H9 (cell line): ENCODE measurements around the gene PERM1. TPM values are rescaled to one million over a fixed set of nuclear protein-coding genes. Genes with fewer than 3 reads are reported as not detected.
A peak's percentile ranks its signal among the peaks of the same experiment; 100 is the strongest.

Source experiments
- DNase-seq: peaks from one replicate; pipeline ENCODE4 v3.0.0-alpha.2; 2017
- H2AFZ ChIP-seq: one replicate; pipeline ENCODE4 v1.6.1; 2013; ENCODE audit warnings: mild to moderate bottlenecking, low read length, control low read depth, moderate library complexity
- H2AK5ac ChIP-seq: 2 replicates; pipeline ENCODE4 v1.6.1; 2013; ENCODE audit warnings: low read length, control low read depth, mixed read lengths; ENCODE audit not compliant: insufficient read length
- H2BK120ac ChIP-seq: one replicate; pipeline ENCODE4 v1.6.1; 2013; ENCODE audit warnings: low read depth, mild to moderate bottlenecking, low read length, control low read depth, inconsistent platforms; ENCODE audit not compliant: poor library complexity, severe bottlenecking
- H2BK12ac ChIP-seq: 2 replicates; pipeline ENCODE4 v1.6.1; 2013; ENCODE audit warnings: low read length, control low read depth, mixed read lengths, low read depth; ENCODE audit not compliant: insufficient read length
- H2BK15ac ChIP-seq: 2 replicates; pipeline ENCODE4 v1.6.1; 2013; ENCODE audit warnings: low read depth, low read length, control low read depth
- H2BK20ac ChIP-seq: one replicate; pipeline ENCODE4 v1.6.1; 2013; ENCODE audit warnings: low read depth, mild to moderate bottlenecking, low read length, control low read depth, inconsistent platforms; ENCODE audit not compliant: poor library complexity, severe bottlenecking
- H2BK5ac ChIP-seq: 2 replicates; pipeline ENCODE4 v1.6.1; 2013; ENCODE audit warnings: low read length, control low read depth, mixed read lengths; ENCODE audit not compliant: insufficient read length
- H3K14ac ChIP-seq: 2 replicates; pipeline ENCODE4 v1.6.1; 2013; ENCODE audit warnings: low read length, control low read depth; ENCODE audit not compliant: insufficient read depth
- H3K18ac ChIP-seq: 2 replicates; pipeline ENCODE4 v1.6.1; 2013; ENCODE audit warnings: low read depth, mild to moderate bottlenecking, mixed read lengths, low read length, control low read depth; ENCODE audit not compliant: insufficient read length
- H3K23ac ChIP-seq: 2 replicates; pipeline ENCODE4 v1.6.1; 2013; ENCODE audit warnings: low read length, control low read depth, mixed read lengths, low read depth; ENCODE audit not compliant: insufficient read length
- H3K23me2 ChIP-seq: 2 replicates; pipeline ENCODE4 v1.6.1; 2013; ENCODE audit warnings: low read depth, mild to moderate bottlenecking, mixed read lengths, low read length, control low read depth; ENCODE audit not compliant: insufficient read length, poor library complexity, severe bottlenecking
- H3K27ac ChIP-seq: 2 replicates; pipeline ENCODE4 v1.5.1; 2013; ENCODE audit warnings: low read length, control low read depth, mixed read lengths, low read depth; ENCODE audit not compliant: insufficient read length
- H3K27me3 ChIP-seq: 2 replicates; pipeline ENCODE4 v1.6.1; 2013; ENCODE audit warnings: low read length, control low read depth, inconsistent platforms; ENCODE audit not compliant: insufficient read depth
- H3K4ac ChIP-seq: 2 replicates; pipeline ENCODE4 v1.6.1; 2013; ENCODE audit warnings: low read depth, mild to moderate bottlenecking, control low read depth, inconsistent platforms, low read length, moderate library complexity
- H3K4me1 ChIP-seq: 2 replicates; pipeline ENCODE4 v1.6.1; 2013; ENCODE audit warnings: low read length, control low read depth, inconsistent platforms; ENCODE audit not compliant: insufficient read depth
- H3K4me2 ChIP-seq: 2 replicates; pipeline ENCODE4 v1.6.1; 2013; ENCODE audit warnings: low read length, control low read depth, mixed read lengths; ENCODE audit not compliant: insufficient read length, insufficient read depth
- H3K56ac ChIP-seq: 2 replicates; pipeline ENCODE4 v1.6.1; 2013; ENCODE audit warnings: low read depth, mild to moderate bottlenecking, mixed read lengths, low read length, control low read depth; ENCODE audit not compliant: insufficient read length
- H3K79me1 ChIP-seq: 2 replicates; pipeline ENCODE4 v1.6.1; 2013; ENCODE audit warnings: low read depth, mild to moderate bottlenecking, moderate library complexity, low read length, control low read depth, inconsistent platforms; ENCODE audit not compliant: insufficient read depth, poor library complexity, severe bottlenecking
- H3K79me2 ChIP-seq: 2 replicates; pipeline ENCODE4 v1.6.1; 2013; ENCODE audit warnings: low read length, control low read depth, inconsistent platforms; ENCODE audit not compliant: insufficient read depth
- H3K9ac ChIP-seq: 2 replicates; pipeline ENCODE4 v1.6.1; 2013; ENCODE audit warnings: low read length, control low read depth, mixed read lengths; ENCODE audit not compliant: insufficient read length; ENCODE audit errors: extremely low read depth
- H3K9me3 ChIP-seq: one replicate; pipeline ENCODE4 v1.6.1; 2013; ENCODE audit warnings: low read depth, low read length, inconsistent platforms; ENCODE audit not compliant: control insufficient read depth
- H3T11ph ChIP-seq: one replicate; pipeline ENCODE4 v1.6.1; 2013; ENCODE audit warnings: mild to moderate bottlenecking, low read length, control low read depth, inconsistent platforms
- H4K20me1 ChIP-seq: one replicate; pipeline ENCODE4 v1.6.1; 2013; ENCODE audit not compliant: control insufficient read depth, insufficient read length, insufficient read depth
- H4K5ac ChIP-seq: 2 replicates; pipeline ENCODE4 v1.6.1; 2013; ENCODE audit warnings: low read depth, mild to moderate bottlenecking, mixed read lengths, low read length, control low read depth; ENCODE audit not compliant: insufficient read length
- H4K8ac ChIP-seq: replicated peaks from 2 replicates; pipeline ENCODE4 v1.6.1; 2013; ENCODE audit warnings: low read length, control low read depth, mixed read lengths, low read depth; ENCODE audit not compliant: insufficient read length
- H4K91ac ChIP-seq: 2 replicates; pipeline ENCODE4 v1.6.1; 2013; ENCODE audit warnings: low read depth, mild to moderate bottlenecking, moderate library complexity, mixed read lengths, low read length, control low read depth; ENCODE audit not compliant: insufficient read length
- H3K27ac Mint-ChIP-seq, 3 experiments: 2 replicates in 2 of 3; 3 replicates in 1 of 3; pipeline ENCODE4 v1.8.0; 2020 to 2021; ENCODE audit warnings: mixed read lengths in 3 of 3, mild to moderate bottlenecking in 1 of 3, moderate library complexity in 1 of 3
- H3K27me3 Mint-ChIP-seq: 2 replicates; pipeline ENCODE4 v1.8.0; 2021; ENCODE audit warnings: low read depth, mild to moderate bottlenecking, moderate library complexity, mixed read lengths
- H3K36me3 Mint-ChIP-seq, 3 experiments: 2 replicates in 2 of 3; 3 replicates in 1 of 3; pipeline ENCODE4 v1.8.0; 2020 to 2021; ENCODE audit warnings: low read depth in 3 of 3, mixed read lengths in 3 of 3; ENCODE audit not compliant: insufficient read depth in 1 of 3
- H3K4me1 Mint-ChIP-seq, 2 experiments: 2 replicates each; pipeline ENCODE4 v1.8.0; 2020; ENCODE audit warnings: mixed read lengths in 2 of 2
- H3K4me3 Mint-ChIP-seq, 2 experiments: 2 replicates in 1 of 2; 3 replicates in 1 of 2; pipeline ENCODE4 v1.8.0; 2020 to 2021; ENCODE audit warnings: mild to moderate bottlenecking in 2 of 2, mixed read lengths in 2 of 2, moderate library complexity in 1 of 2
- H3K9me3 Mint-ChIP-seq, 2 experiments: 2 replicates in 1 of 2; 3 replicates in 1 of 2; pipeline ENCODE4 v1.8.0; 2020; ENCODE audit warnings: mild to moderate bottlenecking in 2 of 2, mixed read lengths in 2 of 2, moderate library complexity in 1 of 2
- CTCF ChIP-seq: fragments of 200-600 bp; sonication (generic); conservative IDR thresholded peaks from 3 replicates; pipeline ENCODE4 v1.8.0; 2021; ENCODE audit warnings: antibody characterized with exemption, mild to moderate bottlenecking
- WGBS: extraction: QIAGEN DNeasy Blood & Tissue Kit; methylation state at CpG from one replicate; pipeline ENCODE4 v1.1.7; 2013; ENCODE audit warnings: missing lambda C conversion rate, low lambda C conversion rate, mixed read lengths; ENCODE audit not compliant: insufficient read length; ENCODE audit errors: extremely low coverage; 5-methylcytosine and 5-hydroxymethylcytosine counted together
- total RNA-seq: library from RNA; stranded (reverse); gene quantifications from 2 replicates; pipeline ENCODE4 v1.2.1, GENCODE V29; 2021

The PERM1 gene
- total RNA-seq, 1 experiment from 2014 or later, result not detected

GRCh38 chr1:999725-1000356 lies 17.9 kb upstream of the PERM1 start, which contains the start of gene HES4:
Gene HES4 (minus strand): TSS chr1:1000097. CDS start chr1:999973, 124 bp downstream.
- Histone ChIP-seq H4K8ac (no peak within 1 kb of the TSS), H3K4me1 (0 out of 2 replicates have a peak, but pooled peaks cover 1% of the 10 kb centered on the region), H2BK120ac (no peak within 1 kb of the TSS), H3K79me2 (no peaks in the 10 kb centered on the region), H3K27ac (no peak within 1 kb of the TSS), H3K23me2 (peaks cover 20% of the 10 kb centered on the region), H3K9ac (no peak within 1 kb of the TSS), H4K5ac (no peak within 1 kb of the TSS), H2BK20ac (no peak within 1 kb of the TSS), H4K91ac (no peak within 1 kb of the TSS), H3K56ac (no peak within 1 kb of the TSS), H3K79me1 (no peaks in the 10 kb centered on the region), H3K4me2 (peak within 1 kb of the TSS; percentile 19), H3T11ph (no peak within 1 kb of the TSS), H2BK12ac (no peak within 1 kb of the TSS), H3K18ac (peak within 1 kb of the TSS; percentile 55), H3K4ac (no peak within 1 kb of the TSS; the same call in 1 of the 2 replicates), H2BK15ac (no peak within 1 kb of the TSS), H2BK5ac (no peak within 1 kb of the TSS), H2AFZ (no peak within 1 kb of the TSS), H3K14ac (peak within 1 kb of the TSS; percentile 80), H4K20me1 (no peaks in the 10 kb centered on the region), H3K23ac (no peak within 1 kb of the TSS), H2AK5ac (no peak within 1 kb of the TSS), H3K27me3 (peaks cover 37% of the 10 kb centered on the region; the same call in 1 of the 2 replicates), H3K9me3 (no peaks in the 10 kb centered on the region)
- no peak for TF ChIP-seq CTCF
- WGBS, result no CpG with 5 or more reads among the region's 95 CpGs
- DNase-seq, result peak; percentile 91
- peaks cover 79% of the 10 kb centered on the region for H3K27me3 Mint-ChIP-seq
- H3K4me3 Mint-ChIP-seq, result peak within 1 kb of the TSS; percentile 49 to 84
- no peaks in the 10 kb centered on the region for H3K36me3 Mint-ChIP-seq
- no peaks in the 10 kb centered on the region for H3K9me3 Mint-ChIP-seq
- peaks cover 9 to 25% of the 10 kb centered on the region in 2 experiments for H3K4me1 Mint-ChIP-seq
- H3K27ac Mint-ChIP-seq, result peak within 1 kb of the TSS in 2 of 3 experiments; percentile 52 to 82; a peak in 3 of 7 replicates
